Esophagus squamous epithelium (tissue), 4 donors: ENCODE results near the gene DNAH7.

ENCODE experiments used
- POLR2A ChIP-seq, 4 donors: fragments of 450-650 bp; IDR thresholded peaks; one replicate each; pipeline ENCODE4 v1.6.1; 2017; ENCODE audit warnings: antibody characterized with exemption in 4 of 4, mild to moderate bottlenecking in 4 of 4, moderate library complexity in 3 of 4
- TF ChIP-seq, protein P1 (sequence below), 6 experiments: fragments of 450-650 bp in 4 of 6; fragments of 200-600 bp in 2 of 6; sonication (generic) in 2 of 6; IDR thresholded peaks; one replicate each; pipeline ENCODE4 v1.5.1; 2016 to 2019; ENCODE audit warnings: antibody characterized with exemption in 6 of 6, mild to moderate bottlenecking in 4 of 6, moderate library complexity in 4 of 6

DNA sequence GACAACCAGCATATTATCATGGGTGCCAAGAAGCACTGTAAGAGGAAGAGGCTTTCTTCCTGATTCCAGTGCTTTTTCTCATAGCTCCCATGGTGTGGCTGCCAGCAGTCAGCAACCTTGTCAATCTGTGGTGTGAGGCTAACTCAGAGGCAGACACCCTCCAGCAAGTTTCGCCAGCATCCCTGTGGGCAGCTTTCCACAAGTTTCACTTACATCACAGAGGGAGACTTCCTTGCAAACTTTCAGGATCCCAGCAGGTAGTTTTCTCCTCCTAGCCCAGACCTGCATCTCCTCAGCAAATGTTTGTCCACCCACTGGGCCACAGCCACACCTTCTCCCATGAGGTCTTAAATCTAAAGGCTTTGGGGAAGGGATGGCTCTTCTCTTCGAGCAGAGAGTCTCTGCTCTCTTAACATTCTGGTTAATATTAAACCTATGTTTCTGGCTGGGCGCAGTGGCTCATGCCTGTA, 9.1 kb downstream of the DNAH7 start:
- TF ChIP-seq POLR2A (IDR thresholded peaks at IDR 0.05) = no peak
- TF ChIP-seq, protein P1, sequence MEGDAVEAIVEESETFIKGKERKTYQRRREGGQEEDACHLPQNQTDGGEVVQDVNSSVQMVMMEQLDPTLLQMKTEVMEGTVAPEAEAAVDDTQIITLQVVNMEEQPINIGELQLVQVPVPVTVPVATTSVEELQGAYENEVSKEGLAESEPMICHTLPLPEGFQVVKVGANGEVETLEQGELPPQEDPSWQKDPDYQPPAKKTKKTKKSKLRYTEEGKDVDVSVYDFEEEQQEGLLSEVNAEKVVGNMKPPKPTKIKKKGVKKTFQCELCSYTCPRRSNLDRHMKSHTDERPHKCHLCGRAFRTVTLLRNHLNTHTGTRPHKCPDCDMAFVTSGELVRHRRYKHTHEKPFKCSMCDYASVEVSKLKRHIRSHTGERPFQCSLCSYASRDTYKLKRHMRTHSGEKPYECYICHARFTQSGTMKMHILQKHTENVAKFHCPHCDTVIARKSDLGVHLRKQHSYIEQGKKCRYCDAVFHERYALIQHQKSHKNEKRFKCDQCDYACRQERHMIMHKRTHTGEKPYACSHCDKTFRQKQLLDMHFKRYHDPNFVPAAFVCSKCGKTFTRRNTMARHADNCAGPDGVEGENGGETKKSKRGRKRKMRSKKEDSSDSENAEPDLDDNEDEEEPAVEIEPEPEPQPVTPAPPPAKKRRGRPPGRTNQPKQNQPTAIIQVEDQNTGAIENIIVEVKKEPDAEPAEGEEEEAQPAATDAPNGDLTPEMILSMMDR (IDR thresholded peaks at IDR 0.05) = no peak
